Sigmoid colon (tissue), 4 donors: ENCODE results near the gene EGR2.

Experiments used
- EP300 ChIP-seq, 4 donors: sonication (generic); formaldehyde crosslinking; IDR thresholded peaks; one replicate each; pipeline ENCODE4 v1.6.1; 2017; ENCODE audit warnings: antibody characterized with exemption in 4 of 4
- TF ChIP-seq, protein P1 (sequence below), 4 experiments: fragments of 450-650 bp in 3 of 4; fragments of 200-600 bp in 1 of 4; IDR thresholded peaks; one replicate each; pipeline ENCODE4 v1.5.1; 2016 to 2019; ENCODE audit warnings: antibody characterized with exemption in 4 of 4, mild to moderate bottlenecking in 3 of 4, moderate library complexity in 2 of 4

GRCh38 chr10:62842983-62843382 lies 26.8 kb upstream of the EGR2 start:
- TF ChIP-seq EP300 (IDR thresholded peaks at IDR 0.05) = no peak
- TF ChIP-seq, protein P1, sequence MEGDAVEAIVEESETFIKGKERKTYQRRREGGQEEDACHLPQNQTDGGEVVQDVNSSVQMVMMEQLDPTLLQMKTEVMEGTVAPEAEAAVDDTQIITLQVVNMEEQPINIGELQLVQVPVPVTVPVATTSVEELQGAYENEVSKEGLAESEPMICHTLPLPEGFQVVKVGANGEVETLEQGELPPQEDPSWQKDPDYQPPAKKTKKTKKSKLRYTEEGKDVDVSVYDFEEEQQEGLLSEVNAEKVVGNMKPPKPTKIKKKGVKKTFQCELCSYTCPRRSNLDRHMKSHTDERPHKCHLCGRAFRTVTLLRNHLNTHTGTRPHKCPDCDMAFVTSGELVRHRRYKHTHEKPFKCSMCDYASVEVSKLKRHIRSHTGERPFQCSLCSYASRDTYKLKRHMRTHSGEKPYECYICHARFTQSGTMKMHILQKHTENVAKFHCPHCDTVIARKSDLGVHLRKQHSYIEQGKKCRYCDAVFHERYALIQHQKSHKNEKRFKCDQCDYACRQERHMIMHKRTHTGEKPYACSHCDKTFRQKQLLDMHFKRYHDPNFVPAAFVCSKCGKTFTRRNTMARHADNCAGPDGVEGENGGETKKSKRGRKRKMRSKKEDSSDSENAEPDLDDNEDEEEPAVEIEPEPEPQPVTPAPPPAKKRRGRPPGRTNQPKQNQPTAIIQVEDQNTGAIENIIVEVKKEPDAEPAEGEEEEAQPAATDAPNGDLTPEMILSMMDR (IDR thresholded peaks at IDR 0.05) = no peak
